PC-3 (cell line): ENCODE results near the gene TRPT1.

Source experiments
- CTCF ChIP-seq: fragments of 300-600 bp; sonication (generic); conservative IDR thresholded peaks from 2 replicates; pipeline ENCODE4 v1.5.1; 2017; ENCODE audit warnings: antibody characterized with exemption, low read depth, mild to moderate bottlenecking, low read length
- EZH2phosphoT487 ChIP-seq: fragments of 300-600 bp; sonication (generic); IDR thresholded peaks from 2 replicates; pipeline ENCODE4 v1.6.1; 2018; ENCODE audit warnings: mild to moderate bottlenecking, antibody characterized with exemption, low read length, borderline replicate concordance

- peak; percentile 49 for TF ChIP-seq CTCF
- no peak for TF ChIP-seq EZH2phosphoT487
These were observed at the start of gene TRPT1, which contains the start of gene NUDT22 for GRCh38 chr11:64225608-64226506.
